NCI-H526 treated with DMSO at 0.1 percent for 48 hours (cell line): ENCODE data around the gene HOXA5.

Experiments
- DNase-seq: peaks from one replicate; lab custom pipeline; 2025; lab: John Stamatoyannopoulos, UW

Gene HOXA5

DNA sequence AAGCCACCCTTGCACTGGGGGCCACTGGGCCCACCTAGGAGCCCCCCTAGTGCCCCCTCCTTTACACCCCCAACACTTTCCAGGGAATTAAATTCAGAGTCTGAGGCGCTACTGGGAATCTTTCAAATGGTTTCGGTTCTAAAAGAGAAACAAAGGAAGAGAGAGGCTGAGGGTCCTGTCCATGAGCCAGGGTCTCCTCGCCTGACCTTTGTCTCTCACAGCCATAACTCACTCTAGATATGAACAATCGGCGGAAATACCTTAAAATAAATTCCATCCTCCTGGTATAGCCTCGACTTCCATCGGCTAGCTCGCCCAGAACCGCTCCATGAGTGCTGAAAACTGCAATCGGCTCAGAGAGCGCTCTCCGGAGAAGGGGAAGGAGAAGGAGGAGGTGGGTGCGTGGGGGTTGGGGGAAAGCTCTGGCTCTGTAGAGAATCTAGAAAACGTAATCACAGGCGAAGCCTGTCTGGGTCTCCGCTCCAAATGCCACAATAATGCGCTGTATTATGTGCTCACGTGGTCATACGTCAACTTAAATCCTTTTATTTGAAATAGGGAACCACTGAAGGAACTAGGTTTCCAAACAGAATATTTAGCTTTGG, 25.5 kb downstream of the HOXA5 start:
- no peak for DNase-seq

DNA sequence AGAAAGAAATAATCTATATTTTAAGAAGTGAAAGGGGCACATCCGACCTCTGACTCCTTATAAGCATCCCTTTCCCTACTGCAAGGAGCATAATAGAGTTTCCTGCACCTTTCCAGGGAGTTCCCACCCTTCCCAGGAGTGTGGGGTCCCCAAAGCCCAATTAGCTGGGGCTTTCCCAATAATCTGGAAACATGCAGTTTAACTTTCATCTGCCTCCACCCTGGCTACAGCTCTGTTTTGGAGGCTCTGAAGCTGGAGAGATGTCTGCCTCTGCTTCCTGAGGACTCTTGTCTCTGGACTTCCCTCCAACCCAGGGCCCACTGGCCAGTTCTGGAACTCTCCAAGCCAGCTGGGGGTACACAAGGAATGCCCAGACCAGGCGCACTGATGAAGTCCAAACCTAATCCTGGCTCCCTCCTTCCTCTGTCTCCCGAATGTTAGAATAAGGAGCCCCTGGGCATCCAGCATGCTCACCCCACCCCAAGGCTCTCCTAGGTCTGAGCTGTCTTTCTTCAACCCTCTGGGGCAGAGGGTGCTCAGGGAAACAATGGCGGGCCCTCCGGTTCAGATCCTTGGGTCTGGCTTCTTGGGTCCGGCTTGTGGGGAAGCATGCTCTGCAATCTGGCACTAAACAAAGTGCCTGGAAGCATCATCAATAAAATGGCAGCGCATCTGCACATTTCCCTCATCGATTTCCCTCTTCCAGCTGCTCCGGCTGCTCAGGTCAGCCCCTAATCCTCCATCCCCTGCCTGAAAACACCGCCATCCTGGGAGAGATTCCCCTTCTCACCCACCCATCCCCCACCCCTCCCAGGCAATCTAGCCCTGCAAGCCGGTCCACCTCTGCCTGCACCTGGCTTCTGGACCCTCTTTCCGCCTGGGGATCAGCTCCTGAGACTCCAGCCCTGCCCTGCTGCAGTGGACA, 26.3 kb downstream of the HOXA5 start:
- DNase-seq, result no peak

DNA sequence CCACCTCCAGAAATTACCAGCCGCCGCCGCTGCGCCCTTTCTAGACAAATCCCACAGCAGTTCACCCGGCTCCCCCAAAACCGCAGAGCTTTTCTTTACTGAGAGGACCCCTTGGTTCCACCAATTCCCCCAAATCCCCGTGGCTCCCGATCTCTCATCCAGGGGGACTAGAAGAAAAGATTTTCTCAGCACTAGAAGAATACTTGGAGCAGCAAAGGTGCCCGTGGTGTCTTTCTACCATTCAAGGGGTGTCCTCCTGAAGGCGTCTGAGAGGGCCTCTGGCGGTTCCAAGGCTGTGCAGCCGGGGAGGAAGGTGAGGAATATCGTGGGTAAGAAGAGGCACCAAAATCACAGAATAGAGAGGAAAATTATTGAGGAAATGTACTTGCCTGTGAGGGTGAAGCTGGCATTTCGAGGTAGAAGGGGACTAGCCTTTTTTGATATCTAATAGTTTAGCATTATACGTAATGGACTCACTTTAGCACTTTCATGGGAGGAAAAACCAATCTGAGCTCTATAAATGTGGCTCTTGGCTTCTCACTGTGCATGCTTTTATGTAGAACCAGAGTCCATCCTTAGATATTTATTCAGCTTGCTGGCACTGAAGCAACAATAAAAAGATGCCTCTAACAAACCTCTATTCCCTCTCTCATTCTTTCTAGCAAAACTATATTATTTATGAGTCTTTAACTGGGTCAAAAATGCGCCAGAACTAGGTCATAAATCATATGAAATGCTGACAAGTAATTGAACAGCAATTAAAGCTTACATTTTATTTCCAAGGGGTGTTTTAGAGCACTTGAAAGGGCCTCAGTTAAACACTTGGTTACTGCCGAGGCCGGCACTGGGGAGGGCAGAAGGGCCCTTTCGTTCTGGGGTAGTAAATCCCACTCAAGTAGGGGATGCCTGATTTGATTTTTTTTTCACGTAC, 27.2 kb downstream of the HOXA5 start:
- DNase-seq, result no peak

DNA sequence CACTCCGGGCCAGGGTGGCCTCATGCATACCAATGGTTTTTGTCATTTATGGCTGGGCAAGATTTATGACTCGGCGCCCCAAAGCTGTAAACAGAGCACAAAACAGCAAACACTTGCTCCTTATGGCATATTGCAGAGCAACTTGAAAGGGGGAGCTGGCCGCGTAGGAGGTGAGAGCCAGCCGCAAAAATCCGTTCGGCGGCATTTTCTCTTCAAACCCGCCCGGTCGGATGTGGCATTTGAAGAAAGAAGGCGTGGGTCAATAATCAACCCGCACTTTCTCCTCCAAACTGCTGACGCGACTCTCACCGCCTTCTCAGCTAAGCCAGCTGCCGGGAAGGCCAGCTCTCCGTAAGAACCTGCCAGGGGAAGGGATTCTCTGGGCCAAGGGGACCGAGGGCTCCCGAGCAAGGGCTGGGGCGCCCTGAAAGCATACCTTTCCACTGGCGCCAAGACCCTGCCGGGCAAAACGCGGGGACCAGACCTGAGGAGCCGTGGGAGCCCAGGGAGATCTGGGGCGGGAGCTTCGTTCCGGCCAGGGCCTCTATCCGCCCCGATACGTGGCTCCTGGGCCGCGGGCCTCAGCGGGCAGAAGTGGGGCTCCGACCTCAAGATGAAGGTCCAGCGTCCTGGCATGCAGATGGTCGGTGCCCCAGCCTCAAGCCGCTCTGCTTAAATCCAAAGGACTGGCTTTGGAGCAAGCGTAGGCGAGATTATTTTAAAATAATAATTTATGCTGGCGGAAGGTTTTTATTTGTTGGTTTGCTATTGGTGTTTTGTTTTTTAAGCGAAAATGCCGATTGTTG, 28.1 kb downstream of the HOXA5 start:
- no peak for DNase-seq

DNA sequence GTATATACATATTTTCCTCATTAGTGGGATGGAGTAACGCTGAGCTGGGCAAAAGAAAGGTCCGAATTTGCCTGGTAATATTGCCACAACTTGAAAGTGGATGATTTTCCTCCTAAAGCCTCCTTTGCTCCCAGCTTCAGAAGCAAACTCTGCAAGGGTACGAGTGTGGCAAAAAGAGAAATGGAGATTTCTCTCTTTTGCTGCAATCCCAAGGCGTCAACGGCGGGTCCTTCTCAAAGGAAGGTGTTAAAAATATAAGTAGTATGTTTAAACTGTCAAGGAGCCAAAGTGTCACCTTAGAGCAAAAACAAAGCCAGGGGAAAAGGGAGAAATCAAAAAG, 28.6 kb downstream of the HOXA5 start:
- DNase-seq, result no peak

DNA sequence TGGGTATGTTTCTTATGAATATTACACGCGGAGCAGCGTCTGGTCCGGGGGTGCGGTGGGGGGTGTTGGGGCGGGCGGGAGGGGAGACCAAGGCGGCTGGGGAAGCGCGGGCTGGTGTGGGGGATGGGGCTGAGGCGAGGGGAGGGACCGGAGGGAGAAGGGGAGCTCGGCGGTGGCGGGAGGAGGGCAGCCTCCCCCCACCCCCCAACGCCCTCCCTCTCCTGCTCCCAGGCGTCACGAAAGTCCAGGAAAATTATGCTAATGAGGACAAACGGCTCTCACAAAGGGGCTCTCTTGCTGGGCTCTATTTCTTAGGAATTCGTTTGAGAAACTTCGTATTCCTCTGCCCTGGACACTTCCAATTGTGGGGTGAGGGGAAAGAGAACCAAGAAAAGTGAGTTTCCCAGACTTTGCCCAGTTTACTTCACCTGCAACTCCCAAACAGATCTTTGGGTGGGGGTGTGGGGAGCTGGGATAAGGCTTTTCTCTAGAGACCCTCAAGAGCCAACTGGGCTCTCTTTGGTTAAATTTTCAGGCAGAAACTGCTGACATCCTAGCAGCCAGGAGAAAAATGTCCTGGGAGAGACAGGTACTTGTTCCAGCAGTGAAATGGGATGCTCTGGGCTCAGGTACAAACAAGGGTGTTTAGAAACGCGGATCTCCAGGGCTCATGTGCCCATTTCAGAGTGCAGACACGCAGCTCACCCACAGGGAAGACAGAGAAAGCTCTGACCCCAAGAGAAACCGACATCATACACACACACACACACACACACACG, 29.3 kb downstream of the HOXA5 start:
- DNase-seq, result no peak

DNA sequence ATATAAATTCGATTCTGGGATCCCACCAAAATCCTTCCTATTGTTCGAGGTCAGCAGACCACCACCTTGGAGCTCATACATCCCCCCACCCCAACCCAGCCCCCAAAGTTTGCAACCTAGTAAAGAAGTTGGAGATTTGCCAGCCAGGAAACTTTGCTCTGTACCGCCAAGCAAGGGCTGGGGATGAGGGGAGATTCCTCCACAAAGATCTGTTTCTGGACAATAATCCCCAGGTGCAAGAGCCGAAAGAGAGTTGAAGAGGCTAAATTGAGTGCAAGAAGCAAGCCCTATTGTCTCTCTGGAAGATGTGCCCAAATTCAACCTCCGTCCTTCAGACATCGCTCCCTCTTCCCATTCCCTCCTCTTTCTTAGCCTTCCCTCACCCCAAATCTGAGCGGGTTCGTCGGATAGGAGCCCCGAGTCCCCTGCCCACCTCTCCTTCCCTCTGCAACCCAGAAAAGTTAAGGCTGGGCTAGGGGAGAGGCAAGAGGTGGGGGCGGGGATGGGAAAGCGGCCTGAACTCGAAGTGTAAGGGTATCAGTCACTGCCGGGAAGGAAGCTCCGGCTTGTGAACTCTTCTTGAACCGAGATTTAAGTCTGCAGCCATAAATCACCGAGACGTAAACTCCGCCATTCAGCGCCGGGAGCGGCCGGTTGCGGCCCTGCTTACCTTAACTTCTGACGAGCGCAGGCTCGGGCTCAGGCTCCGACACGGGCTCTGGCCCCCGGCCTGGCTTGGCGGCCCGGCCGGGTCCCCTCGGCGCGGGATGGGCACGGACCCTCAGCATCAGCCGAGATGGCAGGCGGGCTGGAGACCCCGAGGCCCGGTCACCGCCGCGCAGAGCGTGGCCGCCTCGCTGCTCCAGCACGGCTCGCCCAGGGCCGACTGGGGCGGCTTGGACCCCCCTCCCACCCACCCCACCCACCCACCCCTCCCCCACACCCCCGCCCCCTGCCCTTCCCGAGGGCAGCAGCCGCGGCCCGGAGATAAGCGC, 30.2 kb downstream of the HOXA5 start:
- DNase-seq, result no peak

DNA sequence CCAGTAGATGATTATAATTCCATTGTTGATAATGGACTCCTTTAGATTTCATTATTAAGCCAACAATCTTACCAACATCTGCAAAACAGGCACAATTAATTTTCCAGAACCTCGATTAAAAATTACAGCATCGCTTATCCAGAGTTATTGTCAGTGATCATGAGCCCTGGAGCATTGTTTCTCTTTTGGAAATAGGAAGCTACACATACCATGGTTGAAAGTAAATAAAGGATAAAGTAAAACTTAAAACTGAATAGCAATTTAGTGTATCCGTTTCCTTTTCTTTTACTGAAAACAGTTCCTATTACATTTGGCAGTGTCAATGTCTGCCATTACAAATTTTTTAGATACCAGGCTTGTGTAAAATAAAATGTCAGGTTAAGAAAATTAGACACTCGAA, 31.1 kb downstream of the HOXA5 start:
- DNase-seq, result no peak

DNA sequence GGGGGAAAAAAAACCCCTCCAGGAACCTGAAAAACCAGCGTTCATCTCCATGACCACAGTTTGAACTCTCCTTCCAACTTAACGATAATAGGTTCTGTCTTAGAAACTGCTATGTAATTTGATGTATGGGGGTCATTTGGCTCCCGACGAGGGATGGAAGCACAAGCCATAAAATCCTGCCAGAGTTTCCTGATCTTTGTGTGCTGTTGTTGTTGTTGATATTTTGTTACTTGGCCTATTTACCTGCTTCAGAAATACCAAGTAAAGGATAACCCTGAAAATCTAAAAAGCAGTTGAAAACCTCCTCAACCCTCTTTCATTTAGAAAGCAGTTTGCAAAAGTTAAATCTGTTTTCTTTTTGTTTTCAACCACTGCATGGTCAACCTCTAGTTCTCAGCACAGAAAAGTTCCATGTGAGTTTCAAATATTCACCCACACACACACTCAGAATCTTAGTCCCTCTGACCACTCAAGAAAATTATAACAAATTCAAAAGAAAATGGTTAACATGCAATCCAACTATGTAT, 31.7 kb downstream of the HOXA5 start:
- no peak for DNase-seq

DNA sequence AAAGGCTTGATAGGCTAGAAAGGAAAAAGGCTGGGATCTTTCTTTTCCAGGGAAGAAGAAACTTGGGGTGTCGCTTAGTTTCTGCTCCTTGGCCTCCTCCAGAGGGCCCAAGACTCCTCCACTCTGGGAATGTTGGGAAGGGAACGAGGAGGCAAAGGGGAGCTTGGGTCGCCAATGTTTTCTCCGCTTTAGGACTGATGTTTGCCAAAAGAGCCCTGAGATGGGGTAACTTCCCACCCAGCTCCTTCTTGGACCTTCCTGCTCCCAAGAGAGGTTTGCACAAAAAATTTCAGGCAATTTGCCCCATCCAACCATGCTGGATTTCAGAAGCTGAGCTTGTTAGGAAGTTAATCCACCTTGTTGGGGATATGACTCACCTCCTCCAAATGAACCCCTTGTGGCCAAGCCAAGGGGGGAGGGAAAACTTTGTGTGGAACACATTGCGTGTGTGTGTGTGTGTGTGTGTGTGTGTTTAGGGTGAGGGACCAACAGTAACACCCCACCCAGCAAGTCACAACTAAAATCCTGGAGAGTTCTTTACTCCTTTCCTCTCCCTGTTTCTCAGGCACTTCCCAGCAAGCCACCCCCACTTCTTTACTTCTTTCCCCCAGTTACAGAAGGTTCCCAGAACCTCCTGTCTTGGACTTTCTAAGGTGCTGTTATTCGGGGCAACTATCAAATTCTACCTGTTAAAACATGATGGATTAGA, 32.3 kb downstream of the HOXA5 start:
- DNase-seq, result no peak

DNA sequence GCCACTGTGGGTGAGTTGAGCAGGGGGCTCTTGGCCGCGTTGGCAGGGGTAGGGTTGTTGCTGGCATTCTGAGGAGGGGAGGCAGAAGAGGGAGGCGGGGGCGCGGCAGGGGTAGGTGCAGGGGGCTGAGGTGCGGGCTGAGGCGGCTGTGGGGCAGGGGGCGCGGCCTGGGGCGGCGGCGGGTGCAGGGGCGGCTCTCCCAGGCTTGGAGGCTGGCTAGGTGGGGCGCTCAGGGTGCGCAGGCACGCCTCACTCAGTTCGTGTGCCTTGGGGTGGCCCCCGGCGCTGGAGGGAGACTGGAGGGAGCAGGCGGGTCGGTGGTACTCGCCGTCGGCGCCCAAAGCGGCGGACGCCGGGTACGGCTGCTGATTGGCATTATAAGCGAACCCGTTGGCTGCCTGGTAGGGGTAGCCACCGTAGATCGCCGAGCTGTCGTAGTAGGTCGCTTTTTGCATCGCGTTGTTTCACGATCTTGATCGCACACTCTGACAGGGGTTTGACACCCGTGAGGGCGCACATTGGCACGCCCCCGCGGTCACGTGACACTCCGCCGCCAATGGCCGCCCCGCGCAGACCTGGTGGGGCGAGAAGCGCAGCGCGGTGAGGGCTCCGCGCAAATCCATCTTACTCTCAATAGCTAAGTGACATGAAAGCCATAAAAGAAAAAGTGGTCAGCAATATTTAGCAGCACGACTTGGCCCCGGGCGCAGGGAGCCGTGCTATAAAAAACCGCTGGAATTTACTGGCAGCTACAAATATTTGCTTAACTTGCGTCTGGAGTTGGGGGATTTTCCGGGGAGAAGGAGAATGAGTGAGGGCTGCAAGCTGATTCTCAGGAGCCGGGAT, 33.1 kb downstream of the HOXA5 start:
- DNase-seq, result no peak

DNA sequence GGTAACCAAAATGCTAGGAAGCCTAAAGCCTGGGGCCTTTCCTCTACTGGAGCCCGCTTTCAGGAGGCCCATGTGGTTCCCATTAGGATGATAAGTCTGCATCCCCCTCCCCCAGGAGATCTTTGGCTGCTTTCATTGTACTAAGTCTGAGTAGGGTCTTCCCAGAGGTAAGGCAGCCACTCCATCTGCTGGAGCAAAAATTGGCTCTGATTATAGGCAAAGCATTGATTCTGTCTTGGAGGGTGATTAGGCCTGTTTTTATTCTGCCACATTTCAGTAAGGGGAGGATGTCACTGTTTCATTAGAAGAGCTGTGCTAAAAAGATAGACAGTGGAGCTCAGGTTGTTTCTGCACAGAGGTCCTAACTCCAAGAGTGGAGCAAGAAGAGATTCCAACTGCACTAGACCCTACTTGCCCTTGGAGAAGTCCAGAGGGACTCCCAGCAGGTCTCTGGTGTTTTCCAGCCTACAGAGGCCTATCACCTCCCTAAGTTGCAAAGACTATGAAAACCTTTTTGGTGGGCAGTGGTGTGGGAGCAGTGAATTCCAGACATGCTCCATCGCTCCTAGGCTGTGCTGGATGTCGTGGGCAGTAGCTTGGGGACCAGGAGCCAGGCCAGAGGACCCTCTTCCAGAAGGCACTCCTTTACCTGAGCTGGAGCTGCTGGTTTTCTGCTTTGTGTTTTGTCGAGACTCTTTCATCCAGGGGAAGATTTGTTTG, 33.9 kb downstream of the HOXA5 start:
- no peak for DNase-seq

DNA sequence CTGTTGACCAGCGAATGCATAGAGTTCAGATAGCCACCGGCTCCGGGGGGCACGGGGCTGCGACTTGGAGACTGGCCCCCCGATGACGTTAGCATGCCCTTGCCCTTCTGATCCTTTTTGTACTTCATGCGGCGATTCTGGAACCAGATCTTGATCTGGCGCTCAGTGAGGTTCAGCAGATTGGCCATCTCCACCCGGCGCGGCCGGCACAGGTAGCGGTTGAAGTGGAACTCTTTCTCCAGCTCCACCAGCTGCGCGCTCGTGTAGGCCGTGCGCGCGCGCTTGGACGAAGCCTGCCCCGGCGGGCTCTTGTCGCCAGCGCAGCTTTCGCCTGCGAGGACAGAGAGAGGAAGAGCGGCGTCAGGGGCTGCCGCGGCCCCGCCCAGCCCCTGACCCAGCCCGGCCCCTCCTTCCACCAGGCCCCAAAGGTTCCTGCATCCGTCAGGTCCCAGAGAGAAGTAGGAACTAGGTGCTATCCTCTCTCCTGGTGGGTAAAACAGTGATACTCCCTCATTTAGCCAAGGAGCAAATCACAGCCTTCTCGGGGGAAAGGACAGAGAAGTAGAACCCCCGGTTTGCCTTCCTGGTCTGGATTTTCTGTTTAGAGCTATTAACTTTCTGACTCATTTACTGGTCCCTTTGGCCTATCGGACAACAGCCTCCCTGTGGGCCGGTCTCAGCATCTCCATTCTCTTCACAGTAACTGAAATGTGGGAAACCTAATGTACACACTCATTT, 34.9 kb downstream of the HOXA5 start:
- DNase-seq, result no peak

DNA sequence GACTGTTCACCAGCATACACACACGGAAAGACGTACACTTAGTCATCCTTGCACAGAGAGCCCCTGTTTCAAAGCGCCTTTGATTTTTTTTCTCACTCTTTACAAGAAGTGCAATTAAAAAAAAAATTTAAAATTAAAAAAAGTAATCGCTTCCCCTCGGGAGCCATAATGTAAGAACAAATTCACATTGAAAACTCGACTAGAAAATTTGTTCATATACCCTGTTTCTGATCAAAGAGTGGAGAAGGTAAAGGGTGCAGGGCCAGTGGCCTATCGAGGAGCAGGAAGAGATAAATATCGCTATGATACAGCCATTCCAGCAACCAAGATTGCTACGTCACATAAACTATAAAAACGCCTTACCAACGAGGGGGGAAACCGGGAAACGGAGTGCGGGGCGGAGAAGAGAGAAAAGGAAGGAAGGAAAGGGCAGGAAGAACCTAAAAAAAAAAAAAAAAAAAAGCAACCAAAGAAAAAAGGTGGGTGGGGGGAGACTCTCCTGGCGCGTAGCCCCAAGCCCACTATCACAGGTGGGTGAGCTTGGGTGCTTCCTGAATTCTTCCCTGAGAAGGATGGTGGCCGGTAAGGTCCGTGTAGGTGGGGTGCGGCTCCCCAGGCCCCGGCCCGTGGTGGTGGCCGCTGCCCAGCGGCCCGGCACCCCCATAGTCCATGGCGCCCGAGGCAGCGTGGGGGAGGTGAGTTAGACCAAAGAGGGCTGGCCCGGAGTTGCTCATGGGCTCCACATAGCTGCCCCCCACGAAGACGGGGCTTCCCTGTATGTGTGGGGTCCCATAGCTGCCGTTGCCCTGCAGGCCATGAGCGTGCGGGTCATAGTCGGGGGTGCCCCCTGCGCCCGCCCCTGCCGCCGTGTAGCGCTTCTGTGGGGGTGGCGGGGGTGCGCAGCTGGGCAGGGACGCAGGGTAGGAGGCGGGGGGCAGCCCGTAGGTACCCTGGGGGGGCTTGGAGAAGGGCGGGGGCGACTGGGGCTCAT, 35.8 kb downstream of the HOXA5 start:
- DNase-seq, result no peak

DNA sequence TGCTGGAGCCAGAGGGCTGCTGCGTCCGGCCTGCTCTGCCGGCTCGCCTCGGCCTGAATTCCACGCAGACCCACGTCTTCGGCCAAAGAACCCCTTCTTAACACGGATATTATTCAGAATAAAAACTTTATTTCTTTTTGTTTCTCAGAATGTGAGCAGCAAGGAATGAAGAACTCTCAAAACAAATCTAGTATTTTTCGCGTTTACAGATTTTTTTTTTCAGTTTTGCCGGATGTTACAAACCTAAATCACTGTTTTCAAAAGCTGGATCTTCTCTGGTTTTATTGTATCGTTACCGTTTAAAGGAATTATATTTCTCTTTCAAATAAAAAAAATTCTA, 36.6 kb downstream of the HOXA5 start:
- no peak for DNase-seq
